ENCODE results near the gene BCL11A. TPM values are rescaled to one million over a fixed set of nuclear protein-coding genes. Genes with fewer than 3 reads are reported as not detected.
A peak's percentile ranks its signal among the peaks of the same experiment; 100 is the strongest.

BCL11A gene
- total RNA-seq, 2 donors from 2014 or later = 0.81 TPM; not detected in 1

- ATAC-seq (no peak), DNase-seq (ENCODE audit: low spot score) (no peak)
- Mint-ChIP-seq H3K4me1 (ENCODE audit: low read depth in 2 of 2) (no peaks in the 10 kb centered on the region), H3K4me3 (no peak overlapping the region), H3K27ac (no peak overlapping the region), H3K27me3 (peaks cover 0 to 5% of the 10 kb centered on the region in 2 donors), H3K9me3 (no peaks in the 10 kb centered on the region), H3K36me3 (no peaks in the 10 kb centered on the region)
Observed at GRCh38 chr2:60453872-60454271, 99.6 kb downstream of the BCL11A start.

DNA sequence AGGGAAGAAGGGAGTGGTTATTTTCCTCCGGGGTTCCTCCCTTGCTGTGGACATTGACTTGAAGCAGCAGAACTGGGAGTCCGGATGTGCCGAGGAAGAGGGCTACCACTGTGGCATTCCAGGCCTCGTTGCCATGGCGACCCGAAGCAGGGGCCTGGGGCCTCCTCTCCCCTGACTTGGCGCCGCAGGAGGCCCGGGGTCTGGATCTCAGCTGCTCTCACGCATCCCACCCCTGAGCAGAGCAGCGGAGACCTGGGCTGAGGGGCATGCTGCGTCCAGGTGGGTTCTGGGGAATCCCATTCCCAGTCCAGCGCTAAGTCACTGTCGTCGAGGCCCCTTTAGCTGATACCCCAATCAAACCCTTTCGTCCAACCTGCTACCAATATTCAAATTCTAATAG lies 100.2 kb downstream of the BCL11A start:
- DNase-seq (ENCODE audit: low spot score) (no peak), ATAC-seq (no peak)
- Mint-ChIP-seq H3K27ac (no peak overlapping the region), H3K4me3 (no peak overlapping the region), H3K9me3 (no peaks in the 10 kb centered on the region), H3K36me3 (no peaks in the 10 kb centered on the region), H3K4me1 (ENCODE audit: low read depth in 2 of 2) (no peaks in the 10 kb centered on the region), H3K27me3 (peaks cover 0 to 5% of the 10 kb centered on the region in 2 donors)

GRCh38 chr2:60450488-60450887 lies 103.0 kb downstream of the BCL11A start:
- Mint-ChIP-seq H3K27me3 (peaks cover 0 to 2% of the 10 kb centered on the region in 2 donors), H3K36me3 (no peaks in the 10 kb centered on the region), H3K9me3 (no peaks in the 10 kb centered on the region), H3K4me3 (no peak overlapping the region), H3K4me1 (ENCODE audit: low read depth in 2 of 2) (no peaks in the 10 kb centered on the region), H3K27ac (no peak overlapping the region)
- ATAC-seq (no peak), DNase-seq (ENCODE audit: low spot score) (no peak)

GRCh38 chr2:60447943-60448342 lies 105.5 kb downstream of the BCL11A start:
- Mint-ChIP-seq H3K36me3 (no peaks in the 10 kb centered on the region), H3K9me3 (no peaks in the 10 kb centered on the region), H3K27me3 (no peaks in the 10 kb centered on the region), H3K27ac (no peak overlapping the region), H3K4me1 (ENCODE audit: low read depth in 2 of 2) (no peaks in the 10 kb centered on the region), H3K4me3 (no peak overlapping the region)
- DNase-seq (ENCODE audit: low spot score) (no peak), ATAC-seq (no peak)

DNA sequence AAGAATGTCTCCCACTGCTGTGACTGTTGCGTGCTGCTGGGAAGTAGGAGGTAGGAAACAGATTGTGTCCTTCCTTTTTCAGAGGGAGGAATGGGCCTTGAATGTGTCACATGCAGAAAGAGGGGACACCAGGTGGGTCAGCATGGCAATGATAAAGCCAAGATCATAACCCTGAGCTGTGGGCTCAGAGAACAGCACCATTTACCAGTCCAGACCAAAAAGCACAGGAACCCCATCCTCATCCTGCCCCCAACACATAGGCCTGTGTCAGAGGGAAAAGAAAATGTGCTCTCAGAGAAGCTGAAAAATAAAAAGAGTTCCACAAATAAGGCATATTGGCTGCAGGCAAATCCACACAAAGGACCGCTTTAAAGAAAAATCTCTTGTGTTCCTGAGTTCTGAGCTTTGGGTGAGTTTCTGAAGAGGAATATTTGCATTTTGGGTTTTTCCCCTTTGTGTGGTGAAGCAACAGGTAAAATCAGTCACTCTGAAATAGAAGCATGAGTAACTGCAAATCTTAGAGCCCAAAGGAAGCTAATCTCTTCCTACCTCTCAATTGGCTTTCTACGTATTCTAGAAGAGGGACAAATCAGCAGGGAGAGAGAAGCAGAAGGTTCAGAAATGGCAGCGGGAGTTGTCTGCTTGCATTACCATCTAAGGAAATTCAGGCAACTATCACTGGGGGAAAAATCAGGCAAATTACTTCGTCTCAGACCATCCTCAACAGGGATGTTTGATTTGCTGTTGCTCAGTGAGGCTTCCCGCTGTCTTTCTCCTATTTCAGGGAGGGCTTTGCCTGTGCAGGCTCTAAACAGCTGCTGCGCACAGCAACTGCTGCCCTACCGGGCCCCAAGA lies 106.8 kb downstream of the BCL11A start:
- no peak for ATAC-seq
- no peak overlapping the region for H3K4me3 Mint-ChIP-seq
- H3K36me3 Mint-ChIP-seq = no peaks in the 10 kb centered on the region
- H3K27me3 Mint-ChIP-seq = peaks cover 0 to under 1% of the 10 kb centered on the region in 2 donors
- H3K9me3 Mint-ChIP-seq = no peaks in the 10 kb centered on the region
- no peaks in the 10 kb centered on the region for H3K4me1 Mint-ChIP-seq (ENCODE audit: low read depth in 2 of 2)
- DNase-seq (ENCODE audit: low spot score) = no peak
- no peak overlapping the region for H3K27ac Mint-ChIP-seq

DNA sequence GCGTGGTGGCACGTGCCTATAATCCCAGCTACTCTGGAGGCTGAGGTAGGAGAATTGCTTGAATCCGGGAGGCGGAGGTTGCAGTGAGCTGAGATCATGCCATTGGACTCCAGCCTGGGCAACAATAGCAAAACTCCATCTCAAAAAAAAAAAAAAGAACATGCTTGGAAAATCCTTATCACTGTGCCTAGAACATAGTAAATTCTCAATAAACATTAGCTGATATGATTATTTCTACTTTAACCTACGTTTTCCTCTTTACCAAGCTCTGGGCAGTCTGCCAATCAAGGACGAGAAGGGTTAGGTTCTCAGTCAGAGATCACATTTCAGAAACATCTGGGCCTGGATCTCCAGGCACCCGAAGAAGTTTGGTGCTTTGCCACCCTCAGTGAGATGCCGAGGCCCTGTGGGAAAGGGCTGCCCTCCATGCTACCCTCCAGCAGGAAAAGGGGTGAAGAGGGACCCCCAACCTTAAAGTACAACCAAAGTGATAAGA lies 107.7 kb downstream of the BCL11A start:
- DNase-seq (ENCODE audit: low spot score) (no peak), ATAC-seq (no peak)
- no peak overlapping the region for H3K4me3 Mint-ChIP-seq
- H3K9me3 Mint-ChIP-seq = no peaks in the 10 kb centered on the region
- H3K36me3 Mint-ChIP-seq = no peaks in the 10 kb centered on the region
- H3K4me1 Mint-ChIP-seq (ENCODE audit: low read depth in 2 of 2) = peaks cover 0 to under 1% of the 10 kb centered on the region in 2 donors
- H3K27me3 Mint-ChIP-seq = peaks cover 4 to 7% of the 10 kb centered on the region in 2 donors
- no peak overlapping the region for H3K27ac Mint-ChIP-seq

DNA sequence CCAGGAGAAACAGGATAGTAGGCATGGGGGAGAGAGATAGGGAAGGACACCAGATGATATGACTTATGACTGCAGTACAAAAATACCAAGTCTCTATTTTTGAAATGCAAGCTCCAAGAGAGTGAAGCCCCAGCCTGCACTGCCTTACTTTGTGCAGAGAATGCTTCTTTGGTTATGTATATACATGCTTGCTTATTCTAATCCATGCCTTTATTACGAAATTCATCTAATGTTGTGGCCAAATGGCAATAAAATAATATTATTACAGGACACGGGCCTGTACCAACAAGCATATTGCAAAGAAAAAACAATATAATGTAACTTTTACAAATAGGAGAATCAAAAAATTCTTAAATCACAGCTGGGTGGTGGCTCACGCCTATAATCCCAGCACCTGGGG lies 110.8 kb downstream of the BCL11A start:
- ATAC-seq (no peak), DNase-seq (ENCODE audit: low spot score) (no peak)
- Mint-ChIP-seq H3K9me3 (no peaks in the 10 kb centered on the region), H3K36me3 (no peaks in the 10 kb centered on the region), H3K27me3 (peaks cover 4 to 7% of the 10 kb centered on the region in 2 donors), H3K4me1 (ENCODE audit: low read depth in 2 of 2) (peaks cover 6 to 14% of the 10 kb centered on the region in 2 donors), H3K4me3 (no peak overlapping the region), H3K27ac (no peak overlapping the region)

- no peak overlapping the region for H3K4me3 Mint-ChIP-seq
- H3K27ac Mint-ChIP-seq = no peak overlapping the region
- H3K36me3 Mint-ChIP-seq = no peaks in the 10 kb centered on the region
- DNase-seq (ENCODE audit: low spot score) (no peak), ATAC-seq (no peak)
- H3K9me3 Mint-ChIP-seq = no peaks in the 10 kb centered on the region
- H3K27me3 Mint-ChIP-seq = peaks cover 4 to 7% of the 10 kb centered on the region in 2 donors
- H3K4me1 Mint-ChIP-seq (ENCODE audit: low read depth in 2 of 2) = peaks cover 6 to 14% of the 10 kb centered on the region in 2 donors
Observed at GRCh38 chr2:60441800-60442199, 111.7 kb downstream of the BCL11A start.

DNA sequence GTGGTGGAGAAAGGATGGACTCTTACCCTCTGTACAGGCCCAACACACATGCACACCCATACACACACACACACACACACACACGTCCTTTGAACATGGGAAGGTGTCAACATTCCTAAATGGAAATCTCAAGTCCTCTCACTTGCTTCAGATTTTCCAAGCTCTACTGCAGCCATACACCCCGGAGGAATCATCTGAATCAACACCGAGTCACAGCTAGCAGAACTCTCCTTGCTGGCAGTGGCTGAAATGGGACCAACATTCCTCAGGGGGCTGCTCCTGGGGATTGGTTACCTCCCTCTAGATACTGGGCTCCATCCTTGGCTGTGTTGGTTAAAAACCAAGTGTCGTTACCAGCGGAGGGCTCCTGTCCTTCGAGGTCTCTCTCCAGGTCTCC lies 112.7 kb downstream of the BCL11A start:
- DNase-seq (ENCODE audit: low spot score) = no peak
- Mint-ChIP-seq H3K9me3 (no peaks in the 10 kb centered on the region), H3K4me1 (ENCODE audit: low read depth in 2 of 2) (peaks cover 6 to 14% of the 10 kb centered on the region in 2 donors), H3K27me3 (peaks cover 6 to 7% of the 10 kb centered on the region in 2 donors), H3K4me3 (no peak overlapping the region), H3K36me3 (no peaks in the 10 kb centered on the region), H3K27ac (no peak overlapping the region)
- ATAC-seq = no peak

GRCh38 chr2:60440079-60440766 lies 113.2 kb downstream of the BCL11A start:
- Mint-ChIP-seq H3K36me3 (no peaks in the 10 kb centered on the region), H3K4me1 (ENCODE audit: low read depth in 2 of 2) (peaks cover 6 to 14% of the 10 kb centered on the region in 2 donors), H3K9me3 (no peaks in the 10 kb centered on the region), H3K4me3 (no peak overlapping the region), H3K27me3 (peaks cover 7% of the 10 kb centered on the region in 2 donors), H3K27ac (no peak overlapping the region)
- DNase-seq (ENCODE audit: low spot score) (no peak), ATAC-seq (no peak)

GRCh38 chr2:60439219-60439974 lies 114.1 kb downstream of the BCL11A start:
- H3K27me3 Mint-ChIP-seq = peaks cover 7% of the 10 kb centered on the region in 2 donors

DNA sequence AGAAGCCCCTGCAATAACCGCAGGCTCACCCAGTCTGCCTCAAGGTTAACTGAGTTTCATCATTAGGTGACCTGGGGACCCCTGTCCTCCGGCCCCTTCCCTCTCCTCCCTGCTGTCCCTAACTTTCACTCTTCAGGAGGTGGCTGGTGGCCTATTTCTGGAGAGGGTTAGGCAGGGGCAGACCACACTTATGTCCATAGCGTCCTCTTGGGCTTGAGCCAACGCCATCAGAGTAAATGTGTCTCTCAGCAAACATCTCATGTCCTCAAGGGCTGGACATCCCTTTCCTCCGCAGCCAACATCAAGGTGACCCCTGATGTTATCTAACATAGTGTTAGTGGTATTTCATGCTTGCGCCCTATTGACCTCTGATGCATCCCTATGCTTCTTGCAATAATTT lies 114.8 kb downstream of the BCL11A start:
- Mint-ChIP-seq H3K9me3 (no peaks in the 10 kb centered on the region), H3K4me3 (no peak overlapping the region), H3K27ac (no peak overlapping the region), H3K4me1 (ENCODE audit: low read depth in 2 of 2) (peaks cover 6 to 14% of the 10 kb centered on the region in 2 donors), H3K36me3 (no peaks in the 10 kb centered on the region), H3K27me3 (peaks cover 7% of the 10 kb centered on the region in 2 donors)
- DNase-seq (ENCODE audit: low spot score) = no peak
- no peak for ATAC-seq

More at GRCh38 chr2:60439219-60439974, 114.1 kb downstream of the BCL11A start:
- ATAC-seq (peak; percentile 55 to 69), DNase-seq (ENCODE audit: low spot score) (no peak)
- H3K9me3 Mint-ChIP-seq = no peaks in the 10 kb centered on the region
- no peak overlapping the region for H3K27ac Mint-ChIP-seq
- H3K4me3 Mint-ChIP-seq = no peak overlapping the region
- H3K4me1 Mint-ChIP-seq (ENCODE audit: low read depth in 2 of 2) = peaks cover 6 to 14% of the 10 kb centered on the region in 2 donors
- no peaks in the 10 kb centered on the region for H3K36me3 Mint-ChIP-seq

GRCh38 chr2:60438131-60438530 lies 115.3 kb downstream of the BCL11A start:
- peaks cover 6 to 14% of the 10 kb centered on the region in 2 donors for H3K4me1 Mint-ChIP-seq (ENCODE audit: low read depth in 2 of 2)
- H3K36me3 Mint-ChIP-seq = no peaks in the 10 kb centered on the region
- H3K27ac Mint-ChIP-seq = no peak overlapping the region
- H3K27me3 Mint-ChIP-seq = peaks cover 7% of the 10 kb centered on the region in 2 donors
- DNase-seq (ENCODE audit: low spot score) (no peak), ATAC-seq (no peak)
- H3K4me3 Mint-ChIP-seq = no peak overlapping the region
- no peaks in the 10 kb centered on the region for H3K9me3 Mint-ChIP-seq
